Measurements from ENCODE around the gene TRAF1.

Gene TRAF1

DNA sequence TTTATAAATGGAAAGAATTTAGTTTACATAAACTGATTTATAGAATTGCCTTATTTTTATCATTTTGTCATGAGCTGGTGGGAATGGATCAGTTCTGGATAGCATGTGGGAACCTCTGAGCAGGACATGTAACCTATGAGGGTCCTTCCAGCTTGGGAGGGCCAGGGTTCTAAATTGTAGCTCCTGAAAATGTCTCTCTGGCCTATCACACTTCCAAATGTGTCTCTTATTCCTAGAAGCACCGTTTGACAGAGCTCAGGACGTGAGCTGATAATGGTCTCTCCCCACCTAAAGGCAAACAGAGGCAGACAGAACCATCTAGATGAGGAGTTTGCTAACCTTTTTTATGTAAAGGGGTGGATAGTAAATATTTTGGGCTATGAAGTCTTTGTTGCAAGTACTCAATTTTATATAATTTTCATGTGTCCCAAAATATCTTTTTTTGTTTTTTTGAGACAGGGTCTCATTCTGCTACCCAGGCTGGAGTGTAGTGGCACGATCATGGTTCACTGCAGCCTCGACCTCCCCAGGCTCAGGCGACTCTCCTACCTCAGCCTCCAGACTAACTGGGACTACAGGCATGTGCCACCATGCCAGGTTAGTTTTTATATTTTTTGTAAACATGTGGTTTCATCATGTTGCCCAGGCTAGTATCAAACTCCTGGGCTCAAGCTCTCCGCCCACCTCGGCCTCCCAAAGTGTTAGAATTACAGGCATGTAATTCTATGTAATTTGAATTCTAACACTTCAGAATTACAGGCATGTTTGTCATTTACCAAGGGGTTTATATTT, 4.0 kb downstream of the TRAF1 start:
- no peak for DNase-seq

GRCh38 chr9:120921661-120922181, 4.9 kb downstream of the TRAF1 start:
- no peak for DNase-seq

DNA sequence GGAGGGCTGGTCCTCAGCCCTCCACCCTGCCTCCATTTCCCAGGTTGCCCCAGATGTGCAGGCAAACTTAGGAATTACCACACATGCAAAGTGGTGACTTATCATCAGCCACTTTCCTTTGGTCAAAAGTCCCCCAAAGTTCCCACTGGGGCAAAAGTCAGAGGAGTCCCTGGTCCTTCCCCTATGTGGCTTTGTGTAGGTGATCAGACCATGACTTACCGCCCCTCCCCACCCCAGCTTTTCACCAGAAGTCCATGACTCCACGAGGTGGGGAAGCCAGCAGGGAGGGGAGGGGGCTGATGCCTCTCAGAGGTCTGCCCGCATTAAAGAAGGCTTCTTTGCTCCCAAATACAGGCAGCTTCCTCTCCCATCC, 5.8 kb downstream of the TRAF1 start:
- DNase-seq = no peak

- no peak for DNase-seq
Observed at GRCh38 chr9:120919843-120920805, 6.5 kb downstream of the TRAF1 start.

- DNase-seq = no peak
Observed at GRCh38 chr9:120918931-120919842, 7.4 kb downstream of the TRAF1 start.

GRCh38 chr9:120917929-120918762, 8.4 kb downstream of the TRAF1 start:
- DNase-seq = no peak

- no peak for DNase-seq
Observed at GRCh38 chr9:120916991-120917880, 9.4 kb downstream of the TRAF1 start.

DNA sequence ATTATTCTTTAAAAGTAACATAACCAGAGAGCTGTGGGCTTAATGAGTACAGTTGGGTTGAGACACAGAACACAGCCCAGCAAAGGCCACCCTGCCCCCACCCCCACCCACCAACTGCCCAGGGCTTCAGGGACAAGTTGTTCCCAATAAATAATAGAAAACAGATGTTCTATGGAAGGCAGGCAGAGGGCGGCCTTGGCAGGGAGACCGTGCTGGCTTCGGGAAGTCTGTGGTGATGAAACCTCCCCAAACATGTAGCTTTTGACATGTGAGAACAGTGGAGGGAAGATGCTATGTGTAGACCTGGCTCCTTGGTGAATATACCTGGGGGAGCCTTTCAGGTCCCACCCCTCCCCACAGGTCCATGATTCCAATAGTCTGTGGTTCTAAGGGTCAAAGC, 10.0 kb downstream of the TRAF1 start:
- DNase-seq = peak; percentile 47

GRCh38 chr9:120915854-120916470, 10.6 kb downstream of the TRAF1 start:
- DNase-seq = no peak

- peak; percentile 27 for DNase-seq
Observed at GRCh38 chr9:120914953-120915352, 11.6 kb downstream of the TRAF1 start.

- no peak for DNase-seq
Observed at GRCh38 chr9:120914396-120914795, 12.2 kb downstream of the TRAF1 start.

- no peak for DNase-seq
Observed at GRCh38 chr9:120913647-120914264, 12.8 kb downstream of the TRAF1 start.

GRCh38 chr9:120912958-120913646, 13.5 kb downstream of the TRAF1 start:
- no peak for DNase-seq

GRCh38 chr9:120911295-120911837, 15.2 kb downstream of the TRAF1 start:
- DNase-seq = no peak

- DNase-seq = no peak
Observed at GRCh38 chr9:120910643-120911042, 16.0 kb downstream of the TRAF1 start.

- no peak for DNase-seq
Observed at GRCh38 chr9:120909904-120910303, 16.7 kb downstream of the TRAF1 start.

DNA sequence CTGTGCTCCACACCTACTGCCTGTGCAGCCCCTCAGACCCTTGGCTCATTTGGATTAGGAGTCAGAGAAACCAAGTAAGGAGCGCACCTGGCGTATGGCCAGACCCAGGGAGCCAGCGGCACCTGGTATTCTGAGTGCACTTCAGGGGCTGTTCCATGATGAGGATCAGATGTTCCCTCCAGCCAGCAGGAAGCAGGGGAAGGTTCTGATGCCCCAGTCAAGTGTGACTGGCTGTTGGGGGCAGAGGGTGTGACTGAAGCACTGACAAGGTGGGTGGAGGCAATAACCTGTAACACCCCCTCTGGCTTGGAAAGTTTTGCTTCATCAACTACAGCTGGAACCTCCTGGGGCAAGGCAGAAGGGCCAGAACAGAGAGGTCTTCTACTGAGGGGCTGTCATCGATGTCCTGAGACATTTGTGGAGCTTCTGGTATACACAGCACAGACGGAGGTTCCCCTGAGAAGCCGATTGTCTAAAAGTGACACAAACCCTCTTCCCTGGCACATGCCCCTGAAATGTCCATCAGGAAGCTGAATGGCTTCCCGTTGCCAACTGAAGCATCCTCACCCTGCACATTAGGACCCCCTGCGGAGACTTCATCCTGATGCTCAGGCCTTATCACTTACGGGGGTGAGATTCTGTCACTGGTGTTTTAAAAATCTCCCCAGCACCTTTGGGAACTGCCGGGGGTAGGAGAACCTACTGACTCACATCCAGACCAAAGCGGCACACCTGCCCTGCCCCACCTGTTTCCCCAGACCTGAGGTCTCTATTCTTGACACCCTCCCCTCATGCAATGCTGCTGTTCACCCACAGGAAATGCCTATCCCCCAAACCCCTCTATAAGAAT, 21.1 kb downstream of the TRAF1 start:
- no peak for DNase-seq

DNA sequence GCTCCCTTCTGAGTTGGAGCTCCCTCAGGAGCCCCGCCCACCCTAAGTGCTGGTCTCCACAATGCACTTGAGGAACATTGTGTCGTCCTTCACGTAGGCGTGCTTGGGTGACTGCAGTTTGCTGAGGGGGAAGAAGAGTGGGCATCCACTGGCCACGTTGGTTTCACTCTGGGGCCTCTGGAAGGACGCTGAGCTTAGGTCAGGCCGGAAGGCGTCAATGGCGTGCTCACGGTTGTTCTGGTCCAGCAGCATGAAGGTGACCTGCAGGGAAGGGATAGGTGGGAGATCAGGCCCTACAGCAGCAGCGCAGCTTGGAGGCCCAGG, 21.7 kb downstream of the TRAF1 start:
- no peak for DNase-seq

Data from fibroblast of skin of right biceps (primary cell).